HG02642 (cell line): ENCODE results near the gene SNAPC2.
A peak's percentile ranks its signal among the peaks of the same experiment; 100 is the strongest.

Experiments
- ATAC-seq: cut with Tn5 transposase; IDR thresholded peaks from one replicate; pipeline ENCODE4 v1.9.1; 2021; ENCODE audit warnings: mild to moderate bottlenecking; ENCODE audit not compliant: unreplicated experiment, poor library complexity

SNAPC2 gene

GRCh38 chr19:7919610-7920518, at the start of gene SNAPC2:
Gene SNAPC2 (plus strand): TSS chr19:7920338. CDS start chr19:7920367, 29 bp downstream.
- ATAC-seq: peak; percentile 62

- no peak for ATAC-seq
Measured at GRCh38 chr19:7870571-7871436, 49.3 kb upstream of the SNAPC2 start.

- no peak for ATAC-seq
Measured at GRCh38 chr19:7871437-7872305, 48.5 kb upstream of the SNAPC2 start.

GRCh38 chr19:7872306-7873204, 47.6 kb upstream of the SNAPC2 start:
- no peak for ATAC-seq

GRCh38 chr19:7873304-7874075, 46.6 kb upstream of the SNAPC2 start:
- no peak for ATAC-seq

GRCh38 chr19:7874076-7874896, 45.9 kb upstream of the SNAPC2 start, which contains the start of gene PRR36:
Gene PRR36 (minus strand): TSS chr19:7874390. CDS start chr19:7873689, 701 bp downstream.
- no peak for ATAC-seq

GRCh38 chr19:7874897-7875273, 45.3 kb upstream of the SNAPC2 start:
- no peak for ATAC-seq

GRCh38 chr19:7877249-7877836, 42.8 kb upstream of the SNAPC2 start:
- no peak for ATAC-seq

GRCh38 chr19:7879111-7879807, 40.9 kb upstream of the SNAPC2 start:
- no peak for ATAC-seq

- no peak for ATAC-seq
Measured at GRCh38 chr19:7879836-7880235, 40.3 kb upstream of the SNAPC2 start.

- no peak for ATAC-seq
Measured at GRCh38 chr19:7881910-7882309, 38.2 kb upstream of the SNAPC2 start.

- no peak for ATAC-seq
Measured at GRCh38 chr19:7883105-7883504, 37.0 kb upstream of the SNAPC2 start.

- no peak for ATAC-seq
Measured at GRCh38 chr19:7883796-7884570, 36.2 kb upstream of the SNAPC2 start.

- no peak for ATAC-seq
Measured at GRCh38 chr19:7885818-7886217, 34.3 kb upstream of the SNAPC2 start.

GRCh38 chr19:7887408-7888144, 32.6 kb upstream of the SNAPC2 start:
- no peak for ATAC-seq
